ENCODE measurements around the gene ELF1.

DNA sequence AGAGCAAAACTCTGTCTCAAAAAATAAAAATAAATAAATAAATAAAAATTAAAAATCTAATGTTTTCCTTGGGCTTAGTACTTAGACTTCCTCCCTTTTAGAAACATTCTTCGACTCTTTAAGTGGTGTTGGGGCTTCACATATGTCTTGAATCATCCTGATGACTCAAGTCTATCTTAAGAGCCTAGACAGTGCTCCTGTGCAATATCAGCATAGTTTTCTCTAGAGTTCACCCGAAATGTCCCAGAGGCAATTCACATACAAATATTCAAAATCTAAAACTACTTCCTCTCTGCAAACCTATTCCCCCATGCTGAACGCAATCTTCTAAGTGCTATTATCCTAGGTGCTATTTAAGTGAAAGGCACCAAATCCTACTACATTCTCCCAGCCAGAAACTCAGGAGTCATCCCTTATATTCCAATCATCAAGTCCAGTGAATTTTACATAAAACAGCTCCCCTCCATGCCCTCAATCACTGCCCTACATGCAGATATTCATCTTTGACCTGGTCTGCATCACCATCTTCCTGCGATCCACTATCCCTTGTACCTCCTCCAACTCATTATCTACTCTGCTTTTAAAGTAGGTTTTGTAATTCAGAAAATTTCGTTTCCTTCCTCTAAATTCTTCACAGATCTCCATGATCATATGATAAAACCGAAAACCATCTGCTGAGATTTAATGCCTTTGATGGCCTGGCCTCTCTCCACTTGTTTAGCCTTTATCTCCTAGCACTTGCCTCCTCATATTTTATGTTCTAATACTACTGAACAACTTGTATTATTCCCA lies 102.7 kb downstream of the ELF1 start:
- TF ChIP-seq EP300 (IDR thresholded peaks at IDR 0.05; ENCODE audit: borderline replicate concordance in 1 of 2, control insufficient read depth in 1 of 2, low read depth in 2 of 2, low read length in 2 of 2), result no peak
- no peak for TF ChIP-seq SIN3A (IDR thresholded peaks at IDR 0.05; ENCODE audit: low read depth, low read length)
- no peak for TF ChIP-seq CTCF (IDR thresholded peaks at IDR 0.05 in 2 of 3, conservative IDR thresholded peaks at IDR 0.05 in 1 of 3; ENCODE audit: control insufficient read depth in 2 of 3, extremely low read depth in 1 of 3, insufficient read depth in 1 of 3, low read depth in 3 of 3, low read length in 3 of 3)
- TF ChIP-seq SUZ12 (IDR thresholded peaks at IDR 0.05; ENCODE audit: unreplicated experiment), result no peak
- TF ChIP-seq BRCA1 (IDR thresholded peaks at IDR 0.05; ENCODE audit: low read depth, low read length), result no peak
- TF ChIP-seq CREB1 (IDR thresholded peaks at IDR 0.05; ENCODE audit: low read depth), result no peak
- no peak for TF ChIP-seq POLR2A (IDR thresholded peaks at IDR 0.05; ENCODE audit: low read depth, low read length)
- TF ChIP-seq, protein P1, sequence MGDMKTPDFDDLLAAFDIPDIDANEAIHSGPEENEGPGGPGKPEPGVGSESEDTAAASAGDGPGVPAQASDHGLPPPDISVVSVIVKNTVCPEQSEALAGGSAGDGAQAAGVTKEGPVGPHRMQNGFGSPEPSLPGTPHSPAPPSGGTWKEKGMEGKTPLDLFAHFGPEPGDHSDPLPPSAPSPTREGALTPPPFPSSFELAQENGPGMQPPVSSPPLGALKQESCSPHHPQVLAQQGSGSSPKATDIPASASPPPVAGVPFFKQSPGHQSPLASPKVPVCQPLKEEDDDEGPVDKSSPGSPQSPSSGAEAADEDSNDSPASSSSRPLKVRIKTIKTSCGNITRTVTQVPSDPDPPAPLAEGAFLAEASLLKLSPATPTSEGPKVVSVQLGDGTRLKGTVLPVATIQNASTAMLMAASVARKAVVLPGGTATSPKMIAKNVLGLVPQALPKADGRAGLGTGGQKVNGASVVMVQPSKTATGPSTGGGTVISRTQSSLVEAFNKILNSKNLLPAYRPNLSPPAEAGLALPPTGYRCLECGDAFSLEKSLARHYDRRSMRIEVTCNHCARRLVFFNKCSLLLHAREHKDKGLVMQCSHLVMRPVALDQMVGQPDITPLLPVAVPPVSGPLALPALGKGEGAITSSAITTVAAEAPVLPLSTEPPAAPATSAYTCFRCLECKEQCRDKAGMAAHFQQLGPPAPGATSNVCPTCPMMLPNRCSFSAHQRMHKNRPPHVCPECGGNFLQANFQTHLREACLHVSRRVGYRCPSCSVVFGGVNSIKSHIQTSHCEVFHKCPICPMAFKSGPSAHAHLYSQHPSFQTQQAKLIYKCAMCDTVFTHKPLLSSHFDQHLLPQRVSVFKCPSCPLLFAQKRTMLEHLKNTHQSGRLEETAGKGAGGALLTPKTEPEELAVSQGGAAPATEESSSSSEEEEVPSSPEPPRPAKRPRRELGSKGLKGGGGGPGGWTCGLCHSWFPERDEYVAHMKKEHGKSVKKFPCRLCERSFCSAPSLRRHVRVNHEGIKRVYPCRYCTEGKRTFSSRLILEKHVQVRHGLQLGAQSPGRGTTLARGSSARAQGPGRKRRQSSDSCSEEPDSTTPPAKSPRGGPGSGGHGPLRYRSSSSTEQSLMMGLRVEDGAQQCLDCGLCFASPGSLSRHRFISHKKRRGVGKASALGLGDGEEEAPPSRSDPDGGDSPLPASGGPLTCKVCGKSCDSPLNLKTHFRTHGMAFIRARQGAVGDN (IDR thresholded peaks at IDR 0.05), result no peak
